SK-N-SH treated with all-trans-retinoic acid at 6 μM for 48 hours (cell line): Measurements from ENCODE around the gene LRRC14B.

ENCODE experiments used
- CREB5 ChIP-seq: fragments of 250-450 bp; sonication (Bioruptor Pico); IDR thresholded peaks from 2 replicates; pipeline ENCODE4 v1.5.1; 2020; ENCODE audit warnings: low read depth, mild to moderate bottlenecking, moderate library complexity
- ISL1 ChIP-seq: fragments of 250-450 bp; sonication (Bioruptor Pico); IDR thresholded peaks from 2 replicates; pipeline ENCODE4 v2.1.2; 2022; ENCODE audit warnings: mild to moderate bottlenecking, moderate library complexity
- PATZ1 ChIP-seq: fragments of 250-450 bp; sonication (Bioruptor Pico); IDR thresholded peaks from 2 replicates; pipeline ENCODE4 v1.8.0; 2020; ENCODE audit warnings: mild to moderate bottlenecking, moderate library complexity, borderline replicate concordance
- PPARA ChIP-seq: fragments of 250-450 bp; sonication (Bioruptor Pico); IDR thresholded peaks from 2 replicates; pipeline ENCODE4 v1.5.0; 2020; ENCODE audit warnings: mild to moderate bottlenecking, borderline replicate concordance
- SNAI2 ChIP-seq: fragments of 250-450 bp; sonication (Bioruptor Pico); IDR thresholded peaks from 2 replicates; pipeline ENCODE4 v1.5.0; 2020; ENCODE audit warnings: mild to moderate bottlenecking, moderate library complexity

- TF ChIP-seq CREB5 (CRISPR knock-in tag), result no peak
- TF ChIP-seq SNAI2, result no peak
- no peak for TF ChIP-seq PPARA (CRISPR knock-in tag)
- no peak for TF ChIP-seq ISL1 (CRISPR knock-in tag)
- TF ChIP-seq PATZ1, result no peak
Observed at GRCh38 chr5:172421-172820, 18.9 kb upstream of the LRRC14B start.
